GM12878 (cell line): ENCODE measurements around the gene RAB40B.

Source experiments
- CBX3 ChIP-seq: fragments of 200-600 bp; sonication (generic); IDR thresholded peaks from 2 replicates; pipeline ENCODE4 v1.6.1; 2016; ENCODE audit warnings: low read depth, borderline replicate concordance
- CTCF ChIP-seq, 3 experiments: IDR thresholded peaks in 2 of 3; conservative IDR thresholded peaks in 1 of 3; 2 replicates each; pipeline ENCODE4 v1.5.1; 2011; ENCODE audit warnings: low read depth in 3 of 3, low read length in 3 of 3, mild to moderate bottlenecking in 3 of 3, control low read depth in 2 of 3, moderate library complexity in 2 of 3, inconsistent platforms in 1 of 3, mixed read lengths in 1 of 3; ENCODE audit not compliant: control insufficient read depth in 2 of 3, insufficient read depth in 1 of 3; ENCODE audit errors: extremely low read depth in 1 of 3
- EGR1 ChIP-seq, 2 experiments: IDR thresholded peaks; 1 replicate in 1 of 2; 2 replicates in 1 of 2; pipeline ENCODE4 v1.6.1; 2011 to 2012; ENCODE audit warnings: low read depth in 2 of 2, low read length in 2 of 2, borderline replicate concordance in 1 of 2, mild to moderate bottlenecking in 1 of 2, moderate library complexity in 1 of 2
- EZH2 ChIP-seq: IDR thresholded peaks from 2 replicates; pipeline ENCODE4 v1.6.1; 2012; ENCODE audit warnings: low read depth, mild to moderate bottlenecking, control low read depth, inconsistent platforms, low read length, borderline replicate concordance; ENCODE audit not compliant: control insufficient read depth
- FOXM1 ChIP-seq: IDR thresholded peaks from 2 replicates; pipeline ENCODE4 v1.6.1; 2012; ENCODE audit warnings: low read depth, mild to moderate bottlenecking, inconsistent platforms, low read length, moderate library complexity
- JUND ChIP-seq: IDR thresholded peaks from 2 replicates; pipeline ENCODE4 v1.6.1; 2012; ENCODE audit warnings: low read depth, mild to moderate bottlenecking, low read length, improper control_type of control experiment, moderate library complexity
- RAD21 ChIP-seq: IDR thresholded peaks from 2 replicates; pipeline ENCODE4 v1.6.1; 2011; ENCODE audit warnings: mild to moderate bottlenecking, low read depth, low read length, moderate library complexity; ENCODE audit not compliant: insufficient read depth
- REST ChIP-seq: IDR thresholded peaks from 2 replicates; pipeline ENCODE4 v1.6.1; 2012; ENCODE audit warnings: mild to moderate bottlenecking, low read depth, low read length
- TF ChIP-seq, protein P1 (sequence below): fragments of 450-650 bp; IDR thresholded peaks from 2 replicates; pipeline ENCODE4 v1.6.1; 2017; ENCODE audit warnings: mild to moderate bottlenecking, moderate library complexity
- TF ChIP-seq, protein P2 (sequence below): fragments of 150-350 bp; IDR thresholded peaks from 2 replicates; pipeline ENCODE4 v1.6.1; 2014; ENCODE audit warnings: mild to moderate bottlenecking, low read depth, low read length
- TF ChIP-seq, protein P3 (sequence below): IDR thresholded peaks from 2 replicates; pipeline ENCODE4 v1.6.1; 2011; ENCODE audit warnings: borderline replicate concordance, low read depth, mild to moderate bottlenecking, moderate library complexity, low read length; ENCODE audit not compliant: insufficient read depth, poor library complexity, severe bottlenecking

- TF ChIP-seq, protein P1, sequence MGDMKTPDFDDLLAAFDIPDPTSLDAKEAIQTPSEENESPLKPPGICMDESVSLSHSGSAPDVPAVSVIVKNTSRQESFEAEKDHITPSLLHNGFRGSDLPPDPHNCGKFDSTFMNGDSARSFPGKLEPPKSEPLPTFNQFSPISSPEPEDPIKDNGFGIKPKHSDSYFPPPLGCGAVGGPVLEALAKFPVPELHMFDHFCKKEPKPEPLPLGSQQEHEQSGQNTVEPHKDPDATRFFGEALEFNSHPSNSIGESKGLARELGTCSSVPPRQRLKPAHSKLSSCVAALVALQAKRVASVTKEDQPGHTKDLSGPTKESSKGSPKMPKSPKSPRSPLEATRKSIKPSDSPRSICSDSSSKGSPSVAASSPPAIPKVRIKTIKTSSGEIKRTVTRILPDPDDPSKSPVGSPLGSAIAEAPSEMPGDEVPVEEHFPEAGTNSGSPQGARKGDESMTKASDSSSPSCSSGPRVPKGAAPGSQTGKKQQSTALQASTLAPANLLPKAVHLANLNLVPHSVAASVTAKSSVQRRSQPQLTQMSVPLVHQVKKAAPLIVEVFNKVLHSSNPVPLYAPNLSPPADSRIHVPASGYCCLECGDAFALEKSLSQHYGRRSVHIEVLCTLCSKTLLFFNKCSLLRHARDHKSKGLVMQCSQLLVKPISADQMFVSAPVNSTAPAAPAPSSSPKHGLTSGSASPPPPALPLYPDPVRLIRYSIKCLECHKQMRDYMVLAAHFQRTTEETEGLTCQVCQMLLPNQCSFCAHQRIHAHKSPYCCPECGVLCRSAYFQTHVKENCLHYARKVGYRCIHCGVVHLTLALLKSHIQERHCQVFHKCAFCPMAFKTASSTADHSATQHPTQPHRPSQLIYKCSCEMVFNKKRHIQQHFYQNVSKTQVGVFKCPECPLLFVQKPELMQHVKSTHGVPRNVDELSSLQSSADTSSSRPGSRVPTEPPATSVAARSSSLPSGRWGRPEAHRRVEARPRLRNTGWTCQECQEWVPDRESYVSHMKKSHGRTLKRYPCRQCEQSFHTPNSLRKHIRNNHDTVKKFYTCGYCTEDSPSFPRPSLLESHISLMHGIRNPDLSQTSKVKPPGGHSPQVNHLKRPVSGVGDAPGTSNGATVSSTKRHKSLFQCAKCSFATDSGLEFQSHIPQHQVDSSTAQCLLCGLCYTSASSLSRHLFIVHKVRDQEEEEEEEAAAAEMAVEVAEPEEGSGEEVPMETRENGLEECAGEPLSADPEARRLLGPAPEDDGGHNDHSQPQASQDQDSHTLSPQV = no peak
- TF ChIP-seq REST (no peak), JUND (no peak), CTCF (IDR thresholded peaks at IDR 0.05 in 2 of 3, conservative IDR thresholded peaks at IDR 0.05 in 1 of 3; ENCODE audit: control insufficient read depth in 2 of 3, extremely low read depth in 1 of 3, insufficient read depth in 1 of 3, low read depth in 3 of 3, low read length in 3 of 3) (no peak), EGR1 (IDR thresholded peaks at IDR 0.05; ENCODE audit: borderline replicate concordance in 1 of 2, low read depth in 2 of 2, low read length in 2 of 2) (no peak), CBX3 (no peak), RAD21 (no peak), EZH2 (no peak), FOXM1 (no peak)
- TF ChIP-seq, protein P2, sequence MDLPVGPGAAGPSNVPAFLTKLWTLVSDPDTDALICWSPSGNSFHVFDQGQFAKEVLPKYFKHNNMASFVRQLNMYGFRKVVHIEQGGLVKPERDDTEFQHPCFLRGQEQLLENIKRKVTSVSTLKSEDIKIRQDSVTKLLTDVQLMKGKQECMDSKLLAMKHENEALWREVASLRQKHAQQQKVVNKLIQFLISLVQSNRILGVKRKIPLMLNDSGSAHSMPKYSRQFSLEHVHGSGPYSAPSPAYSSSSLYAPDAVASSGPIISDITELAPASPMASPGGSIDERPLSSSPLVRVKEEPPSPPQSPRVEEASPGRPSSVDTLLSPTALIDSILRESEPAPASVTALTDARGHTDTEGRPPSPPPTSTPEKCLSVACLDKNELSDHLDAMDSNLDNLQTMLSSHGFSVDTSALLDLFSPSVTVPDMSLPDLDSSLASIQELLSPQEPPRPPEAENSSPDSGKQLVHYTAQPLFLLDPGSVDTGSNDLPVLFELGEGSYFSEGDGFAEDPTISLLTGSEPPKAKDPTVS = no peak
- TF ChIP-seq, protein P3, sequence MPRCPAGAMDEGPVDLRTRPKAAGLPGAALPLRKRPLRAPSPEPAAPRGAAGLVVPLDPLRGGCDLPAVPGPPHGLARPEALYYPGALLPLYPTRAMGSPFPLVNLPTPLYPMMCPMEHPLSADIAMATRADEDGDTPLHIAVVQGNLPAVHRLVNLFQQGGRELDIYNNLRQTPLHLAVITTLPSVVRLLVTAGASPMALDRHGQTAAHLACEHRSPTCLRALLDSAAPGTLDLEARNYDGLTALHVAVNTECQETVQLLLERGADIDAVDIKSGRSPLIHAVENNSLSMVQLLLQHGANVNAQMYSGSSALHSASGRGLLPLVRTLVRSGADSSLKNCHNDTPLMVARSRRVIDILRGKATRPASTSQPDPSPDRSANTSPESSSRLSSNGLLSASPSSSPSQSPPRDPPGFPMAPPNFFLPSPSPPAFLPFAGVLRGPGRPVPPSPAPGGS = no peak
Observed at GRCh38 chr17:82666931-82667667, 31.4 kb downstream of the RAB40B start.
